Measurements from ENCODE around the gene NAGLU. TPM values are rescaled to one million over a fixed set of nuclear protein-coding genes. Genes with fewer than 3 reads are reported as not detected.

Gene NAGLU
- total and polyA plus RNA-seq, 10 of the 15 experiments (the other 5 are each of a cell fraction or from before 2014, with no cell fraction given), result 0.23 to 27.5 (median 8.9) TPM

- TF ChIP-seq CTCF (IDR thresholded peaks at IDR 0.05 in 2 of 3, conservative IDR thresholded peaks at IDR 0.05 in 1 of 3; ENCODE audit: control insufficient read depth in 2 of 3, extremely low read depth in 1 of 3, insufficient read depth in 1 of 3, low read depth in 3 of 3, low read length in 3 of 3) (no peak), HDGF (IDR thresholded peaks at IDR 0.05) (no peak), KAT2A (conservative IDR thresholded peaks at IDR 0.05; ENCODE audit: control insufficient read depth, low read depth, low read length) (no peak), WRNIP1 (IDR thresholded peaks at IDR 0.05; ENCODE audit: borderline replicate concordance, low read depth, low read length) (no peak), SIN3A (IDR thresholded peaks at IDR 0.05; ENCODE audit: low read depth, low read length) (peak; percentile 60; the same call in 1 of the 2 replicates), MXI1 (IDR thresholded peaks at IDR 0.05; ENCODE audit: low read depth, low read length) (peak; percentile 88), CREM (IDR thresholded peaks at IDR 0.05; ENCODE audit: low read depth) (0 out of 2 replicates have a peak, but pooled peaks have one; percentile 10), POLR2A (IDR thresholded peaks at IDR 0.05; ENCODE audit: low read depth, low read length) (peak; percentile 85), SUZ12 (IDR thresholded peaks at IDR 0.05; ENCODE audit: unreplicated experiment) (no peak), HCFC1 (IDR thresholded peaks at IDR 0.05; ENCODE audit: low read length) (no peak; the same call in 1 of the 2 replicates), TCF7 (IDR thresholded peaks at IDR 0.05; ENCODE audit: borderline replicate concordance) (no peak), ZNF592 (IDR thresholded peaks at IDR 0.05) (no peak), RAD51 (IDR thresholded peaks at IDR 0.05) (peak; percentile 91), CHD1 (IDR thresholded peaks at IDR 0.05; ENCODE audit: low read depth, low read length) (no peak), POLR2AphosphoS2 (IDR thresholded peaks at IDR 0.05; ENCODE audit: low read depth, low read length) (0 out of 2 replicates have a peak, but pooled peaks have one; percentile 19)
- TF ChIP-seq, protein P1, sequence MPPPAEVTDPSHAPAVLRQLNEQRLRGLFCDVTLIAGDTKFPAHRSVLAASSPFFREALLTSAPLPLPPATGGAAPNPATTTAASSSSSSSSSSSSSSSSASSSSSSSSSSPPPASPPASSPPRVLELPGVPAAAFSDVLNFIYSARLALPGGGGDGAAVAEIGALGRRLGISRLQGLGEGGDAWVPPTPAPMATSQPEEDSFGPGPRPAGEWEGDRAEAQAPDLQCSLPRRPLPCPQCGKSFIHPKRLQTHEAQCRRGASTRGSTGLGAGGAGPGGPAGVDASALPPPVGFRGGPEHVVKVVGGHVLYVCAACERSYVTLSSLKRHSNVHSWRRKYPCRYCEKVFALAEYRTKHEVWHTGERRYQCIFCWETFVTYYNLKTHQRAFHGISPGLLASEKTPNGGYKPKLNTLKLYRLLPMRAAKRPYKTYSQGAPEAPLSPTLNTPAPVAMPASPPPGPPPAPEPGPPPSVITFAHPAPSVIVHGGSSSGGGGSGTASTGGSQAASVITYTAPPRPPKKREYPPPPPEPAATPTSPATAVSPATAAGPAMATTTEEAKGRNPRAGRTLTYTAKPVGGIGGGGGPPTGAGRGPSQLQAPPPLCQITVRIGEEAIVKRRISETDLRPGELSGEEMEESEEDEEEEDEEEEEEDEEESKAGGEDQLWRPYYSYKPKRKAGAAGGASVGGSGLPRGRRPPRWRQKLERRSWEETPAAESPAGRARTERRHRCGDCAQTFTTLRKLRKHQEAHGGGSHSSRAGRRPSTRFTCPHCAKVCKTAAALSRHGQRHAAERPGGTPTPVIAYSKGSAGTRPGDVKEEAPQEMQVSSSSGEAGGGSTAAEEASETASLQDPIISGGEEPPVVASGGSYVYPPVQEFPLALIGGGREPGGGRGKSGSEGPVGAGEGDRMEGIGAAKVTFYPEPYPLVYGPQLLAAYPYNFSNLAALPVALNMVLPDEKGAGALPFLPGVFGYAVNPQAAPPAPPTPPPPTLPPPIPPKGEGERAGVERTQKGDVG (CRISPR knock-in tag; IDR thresholded peaks at IDR 0.05), result no peak; the same call in 1 of the 2 replicates
- TF ChIP-seq, protein P2, sequence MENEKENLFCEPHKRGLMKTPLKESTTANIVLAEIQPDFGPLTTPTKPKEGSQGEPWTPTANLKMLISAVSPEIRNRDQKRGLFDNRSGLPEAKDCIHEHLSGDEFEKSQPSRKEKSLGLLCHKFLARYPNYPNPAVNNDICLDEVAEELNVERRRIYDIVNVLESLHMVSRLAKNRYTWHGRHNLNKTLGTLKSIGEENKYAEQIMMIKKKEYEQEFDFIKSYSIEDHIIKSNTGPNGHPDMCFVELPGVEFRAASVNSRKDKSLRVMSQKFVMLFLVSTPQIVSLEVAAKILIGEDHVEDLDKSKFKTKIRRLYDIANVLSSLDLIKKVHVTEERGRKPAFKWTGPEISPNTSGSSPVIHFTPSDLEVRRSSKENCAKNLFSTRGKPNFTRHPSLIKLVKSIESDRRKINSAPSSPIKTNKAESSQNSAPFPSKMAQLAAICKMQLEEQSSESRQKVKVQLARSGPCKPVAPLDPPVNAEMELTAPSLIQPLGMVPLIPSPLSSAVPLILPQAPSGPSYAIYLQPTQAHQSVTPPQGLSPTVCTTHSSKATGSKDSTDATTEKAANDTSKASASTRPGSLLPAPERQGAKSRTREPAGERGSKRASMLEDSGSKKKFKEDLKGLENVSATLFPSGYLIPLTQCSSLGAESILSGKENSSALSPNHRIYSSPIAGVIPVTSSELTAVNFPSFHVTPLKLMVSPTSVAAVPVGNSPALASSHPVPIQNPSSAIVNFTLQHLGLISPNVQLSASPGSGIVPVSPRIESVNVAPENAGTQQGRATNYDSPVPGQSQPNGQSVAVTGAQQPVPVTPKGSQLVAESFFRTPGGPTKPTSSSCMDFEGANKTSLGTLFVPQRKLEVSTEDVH (IDR thresholded peaks at IDR 0.05; ENCODE audit: low read depth, partially characterized antibody), result no peak
These were observed 31.0 kb downstream of the NAGLU start, which contains the start of gene MLX (continued) for GRCh38 chr17:42566883-42567573.

All from GM12878 (cell line).